ENCODE data around the gene FXYD4. TPM values are rescaled to one million over a fixed set of nuclear protein-coding genes. Genes with fewer than 3 reads are reported as not detected.

Gene FXYD4
- total and polyA plus RNA-seq, 2 experiments from 2014 or later: not detected

DNA sequence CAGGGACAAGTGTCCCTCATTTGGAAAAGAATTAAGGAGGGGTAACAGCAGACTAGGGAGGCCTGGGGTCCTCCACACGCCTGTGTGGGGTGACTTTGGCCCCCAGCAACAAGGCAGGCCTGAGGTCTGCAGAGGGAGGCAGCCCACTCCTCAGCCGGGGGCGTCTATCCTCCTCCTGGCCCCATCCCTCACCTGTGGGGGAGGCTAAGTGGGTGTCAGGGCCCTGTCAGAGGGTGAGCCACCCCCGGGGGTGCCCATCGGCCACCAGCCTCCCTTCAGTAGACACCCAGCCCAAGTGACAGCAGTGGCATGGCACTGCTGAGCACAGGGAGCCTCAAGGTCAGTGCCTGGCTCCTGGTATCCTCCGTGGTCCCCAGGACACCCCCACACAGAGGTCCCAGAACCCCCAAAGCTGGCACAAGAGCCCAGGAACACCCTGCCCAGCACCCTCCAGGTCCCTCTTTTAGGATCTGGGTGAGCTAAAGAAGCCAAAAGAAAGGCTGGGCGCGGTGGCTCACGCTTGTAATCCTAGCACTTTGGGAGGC is 693 bp upstream of the FXYD4 start (continued):
- TF ChIP-seq, protein P1, sequence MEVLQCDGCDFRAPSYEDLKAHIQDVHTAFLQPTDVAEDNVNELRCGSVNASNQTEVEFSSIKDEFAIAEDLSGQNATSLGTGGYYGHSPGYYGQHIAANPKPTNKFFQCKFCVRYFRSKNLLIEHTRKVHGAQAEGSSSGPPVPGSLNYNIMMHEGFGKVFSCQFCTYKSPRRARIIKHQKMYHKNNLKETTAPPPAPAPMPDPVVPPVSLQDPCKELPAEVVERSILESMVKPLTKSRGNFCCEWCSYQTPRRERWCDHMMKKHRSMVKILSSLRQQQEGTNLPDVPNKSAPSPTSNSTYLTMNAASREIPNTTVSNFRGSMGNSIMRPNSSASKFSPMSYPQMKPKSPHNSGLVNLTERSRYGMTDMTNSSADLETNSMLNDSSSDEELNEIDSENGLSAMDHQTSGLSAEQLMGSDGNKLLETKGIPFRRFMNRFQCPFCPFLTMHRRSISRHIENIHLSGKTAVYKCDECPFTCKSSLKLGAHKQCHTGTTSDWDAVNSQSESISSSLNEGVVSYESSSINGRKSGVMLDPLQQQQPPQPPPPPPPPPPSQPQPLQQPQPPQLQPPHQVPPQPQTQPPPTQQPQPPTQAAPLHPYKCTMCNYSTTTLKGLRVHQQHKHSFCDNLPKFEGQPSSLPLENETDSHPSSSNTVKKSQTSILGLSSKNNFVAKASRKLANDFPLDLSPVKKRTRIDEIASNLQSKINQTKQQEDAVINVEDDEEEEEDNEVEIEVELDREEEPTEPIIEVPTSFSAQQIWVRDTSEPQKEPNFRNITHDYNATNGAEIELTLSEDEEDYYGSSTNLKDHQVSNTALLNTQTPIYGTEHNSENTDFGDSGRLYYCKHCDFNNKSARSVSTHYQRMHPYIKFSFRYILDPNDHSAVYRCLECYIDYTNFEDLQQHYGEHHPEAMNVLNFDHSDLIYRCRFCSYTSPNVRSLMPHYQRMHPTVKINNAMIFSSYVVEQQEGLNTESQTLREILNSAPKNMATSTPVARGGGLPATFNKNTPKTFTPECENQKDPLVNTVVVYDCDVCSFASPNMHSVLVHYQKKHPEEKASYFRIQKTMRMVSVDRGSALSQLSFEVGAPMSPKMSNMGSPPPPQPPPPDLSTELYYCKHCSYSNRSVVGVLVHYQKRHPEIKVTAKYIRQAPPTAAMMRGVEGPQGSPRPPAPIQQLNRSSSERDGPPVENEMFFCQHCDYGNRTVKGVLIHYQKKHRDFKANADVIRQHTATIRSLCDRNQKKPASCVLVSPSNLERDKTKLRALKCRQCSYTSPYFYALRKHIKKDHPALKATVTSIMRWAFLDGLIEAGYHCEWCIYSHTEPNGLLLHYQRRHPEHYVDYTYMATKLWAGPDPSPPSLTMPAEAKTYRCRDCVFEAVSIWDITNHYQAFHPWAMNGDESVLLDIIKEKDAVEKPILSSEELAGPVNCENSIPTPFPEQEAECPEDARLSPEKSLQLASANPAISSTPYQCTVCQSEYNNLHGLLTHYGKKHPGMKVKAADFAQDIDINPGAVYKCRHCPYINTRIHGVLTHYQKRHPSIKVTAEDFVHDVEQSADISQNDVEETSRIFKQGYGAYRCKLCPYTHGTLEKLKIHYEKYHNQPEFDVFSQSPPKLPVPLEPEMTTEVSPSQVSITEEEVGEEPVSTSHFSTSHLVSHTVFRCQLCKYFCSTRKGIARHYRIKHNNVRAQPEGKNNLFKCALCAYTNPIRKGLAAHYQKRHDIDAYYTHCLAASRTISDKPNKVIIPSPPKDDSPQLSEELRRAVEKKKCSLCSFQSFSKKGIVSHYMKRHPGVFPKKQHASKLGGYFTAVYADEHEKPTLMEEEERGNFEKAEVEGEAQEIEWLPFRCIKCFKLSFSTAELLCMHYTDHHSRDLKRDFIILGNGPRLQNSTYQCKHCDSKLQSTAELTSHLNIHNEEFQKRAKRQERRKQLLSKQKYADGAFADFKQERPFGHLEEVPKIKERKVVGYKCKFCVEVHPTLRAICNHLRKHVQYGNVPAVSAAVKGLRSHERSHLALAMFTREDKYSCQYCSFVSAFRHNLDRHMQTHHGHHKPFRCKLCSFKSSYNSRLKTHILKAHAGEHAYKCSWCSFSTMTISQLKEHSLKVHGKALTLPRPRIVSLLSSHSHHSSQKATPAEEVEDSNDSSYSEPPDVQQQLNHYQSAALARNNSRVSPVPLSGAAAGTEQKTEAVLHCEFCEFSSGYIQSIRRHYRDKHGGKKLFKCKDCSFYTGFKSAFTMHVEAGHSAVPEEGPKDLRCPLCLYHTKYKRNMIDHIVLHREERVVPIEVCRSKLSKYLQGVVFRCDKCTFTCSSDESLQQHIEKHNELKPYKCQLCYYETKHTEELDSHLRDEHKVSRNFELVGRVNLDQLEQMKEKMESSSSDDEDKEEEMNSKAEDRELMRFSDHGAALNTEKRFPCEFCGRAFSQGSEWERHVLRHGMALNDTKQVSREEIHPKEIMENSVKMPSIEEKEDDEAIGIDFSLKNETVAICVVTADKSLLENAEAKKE (CRISPR knock-in tag; IDR thresholded peaks at IDR 0.05): no peak
- TF ChIP-seq, protein P2, sequence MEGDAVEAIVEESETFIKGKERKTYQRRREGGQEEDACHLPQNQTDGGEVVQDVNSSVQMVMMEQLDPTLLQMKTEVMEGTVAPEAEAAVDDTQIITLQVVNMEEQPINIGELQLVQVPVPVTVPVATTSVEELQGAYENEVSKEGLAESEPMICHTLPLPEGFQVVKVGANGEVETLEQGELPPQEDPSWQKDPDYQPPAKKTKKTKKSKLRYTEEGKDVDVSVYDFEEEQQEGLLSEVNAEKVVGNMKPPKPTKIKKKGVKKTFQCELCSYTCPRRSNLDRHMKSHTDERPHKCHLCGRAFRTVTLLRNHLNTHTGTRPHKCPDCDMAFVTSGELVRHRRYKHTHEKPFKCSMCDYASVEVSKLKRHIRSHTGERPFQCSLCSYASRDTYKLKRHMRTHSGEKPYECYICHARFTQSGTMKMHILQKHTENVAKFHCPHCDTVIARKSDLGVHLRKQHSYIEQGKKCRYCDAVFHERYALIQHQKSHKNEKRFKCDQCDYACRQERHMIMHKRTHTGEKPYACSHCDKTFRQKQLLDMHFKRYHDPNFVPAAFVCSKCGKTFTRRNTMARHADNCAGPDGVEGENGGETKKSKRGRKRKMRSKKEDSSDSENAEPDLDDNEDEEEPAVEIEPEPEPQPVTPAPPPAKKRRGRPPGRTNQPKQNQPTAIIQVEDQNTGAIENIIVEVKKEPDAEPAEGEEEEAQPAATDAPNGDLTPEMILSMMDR (conservative IDR thresholded peaks at IDR 0.05; ENCODE audit: low read depth in 2 of 2): no peak
- TF ChIP-seq JUNB (IDR thresholded peaks at IDR 0.05; ENCODE audit: unreplicated experiment) (no peak), ZNF114 (CRISPR knock-in tag; IDR thresholded peaks at IDR 0.05) (no peak), NANOG (IDR thresholded peaks at IDR 0.05; ENCODE audit: borderline replicate concordance) (no peak), POLR2AphosphoS5 (IDR thresholded peaks at IDR 0.05; ENCODE audit: low read depth) (no peak), EZH2 (IDR thresholded peaks at IDR 0.05; ENCODE audit: low read depth, unreplicated experiment) (no peak), STAT1 (IDR thresholded peaks at IDR 0.05; ENCODE audit: unreplicated experiment) (no peak)
- TF ChIP-seq, protein P3, sequence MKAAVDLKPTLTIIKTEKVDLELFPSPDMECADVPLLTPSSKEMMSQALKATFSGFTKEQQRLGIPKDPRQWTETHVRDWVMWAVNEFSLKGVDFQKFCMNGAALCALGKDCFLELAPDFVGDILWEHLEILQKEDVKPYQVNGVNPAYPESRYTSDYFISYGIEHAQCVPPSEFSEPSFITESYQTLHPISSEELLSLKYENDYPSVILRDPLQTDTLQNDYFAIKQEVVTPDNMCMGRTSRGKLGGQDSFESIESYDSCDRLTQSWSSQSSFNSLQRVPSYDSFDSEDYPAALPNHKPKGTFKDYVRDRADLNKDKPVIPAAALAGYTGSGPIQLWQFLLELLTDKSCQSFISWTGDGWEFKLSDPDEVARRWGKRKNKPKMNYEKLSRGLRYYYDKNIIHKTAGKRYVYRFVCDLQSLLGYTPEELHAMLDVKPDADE (IDR thresholded peaks at IDR 0.05): no peak
